GM23338 (cell line): ENCODE data around the gene RNF112.

Source experiments
- CREB1 ChIP-seq: fragments of 250-450 bp; sonication (Bioruptor Pico); IDR thresholded peaks from 2 replicates; pipeline ENCODE4 v1.5.0; 2020; ENCODE audit warnings: low read depth, mild to moderate bottlenecking, moderate library complexity
- EZH2 ChIP-seq: fragments of 200-600 bp; sonication (generic); IDR thresholded peaks from one replicate; pipeline ENCODE4 v1.8.0; 2017; ENCODE audit warnings: antibody characterized with exemption, mild to moderate bottlenecking, low read depth; ENCODE audit not compliant: unreplicated experiment
- EZH2phosphoT487 ChIP-seq: fragments of 200-600 bp; sonication (generic); IDR thresholded peaks from one replicate; pipeline ENCODE4 v1.8.1; 2018; ENCODE audit warnings: antibody characterized with exemption; ENCODE audit not compliant: unreplicated experiment
- POLR2AphosphoS5 ChIP-seq: IDR thresholded peaks from 2 replicates; pipeline ENCODE4 v1.6.1; 2016; ENCODE audit warnings: antibody characterized with exemption, low read depth

- TF ChIP-seq EZH2 (no peak), POLR2AphosphoS5 (no peak), CREB1 (CRISPR knock-in tag) (no peak), EZH2phosphoT487 (no peak)
Measured at GRCh38 chr17:19457046-19457445, 46.0 kb downstream of the RNF112 start.
